ENCODE data around the gene CACNB3.
"Not testable (repeated sequence)": the region's sequence is repeated elsewhere in the genome, so short reads cannot be mapped to it uniquely, and the experiment has no call there.

Gene CACNB3

DNA sequence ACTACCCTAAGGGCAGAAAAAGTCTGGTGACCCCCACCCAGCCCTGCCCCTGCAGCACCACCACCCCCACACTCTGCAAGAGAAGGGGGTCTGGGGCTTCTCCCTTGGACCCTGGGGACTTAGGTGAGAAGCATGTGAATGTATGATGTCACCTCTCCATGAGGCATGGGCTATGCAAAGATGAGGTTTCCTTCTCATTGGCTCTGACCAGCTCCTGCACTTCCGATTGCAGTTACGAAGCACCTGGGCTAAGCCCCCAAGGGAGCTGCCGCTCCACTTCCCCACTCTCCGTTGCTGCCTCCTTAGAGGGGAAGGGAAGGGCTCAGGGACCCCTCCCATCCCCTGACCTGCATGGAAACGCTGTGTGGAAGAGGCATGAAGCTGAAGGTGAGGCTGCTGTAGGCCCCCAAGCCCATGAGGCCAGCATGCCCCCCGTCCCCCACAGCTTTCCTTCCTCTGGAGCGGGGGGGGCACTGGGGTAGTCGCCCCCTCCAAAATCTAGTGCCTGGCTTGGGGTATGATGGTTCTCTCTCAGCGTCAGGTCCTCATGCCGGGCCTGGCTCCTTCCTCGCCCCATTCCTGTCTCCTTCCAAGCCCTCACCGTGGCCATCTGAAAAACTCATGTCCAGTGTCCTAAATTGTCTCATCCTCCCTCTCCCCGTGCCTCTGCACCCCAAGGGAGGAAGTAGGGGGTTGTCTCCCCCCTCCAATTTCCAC lies 39.1 kb downstream of the CACNB3 start:
- peak; percentile 41 for DNase-seq

DNA sequence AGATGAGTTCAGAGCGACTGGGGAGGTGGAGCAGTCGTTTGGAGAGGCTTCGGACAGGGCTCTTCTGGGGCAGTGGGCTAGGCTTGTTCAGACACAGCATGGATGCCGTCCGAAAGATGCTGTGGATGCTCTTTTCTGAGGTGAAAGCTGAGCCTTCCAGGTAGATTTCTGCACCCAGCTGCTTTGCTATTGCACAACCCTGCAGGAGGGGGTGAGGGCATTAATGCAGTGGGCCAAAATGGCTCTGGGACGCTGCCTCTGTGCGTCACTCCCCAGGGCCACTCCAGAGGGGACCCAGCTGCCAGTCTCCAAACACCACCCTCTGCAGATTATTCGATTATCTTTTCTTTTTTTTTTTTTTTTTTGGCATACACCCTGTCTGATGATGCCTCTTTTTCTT lies 39.7 kb downstream of the CACNB3 start:
- peak; percentile 55 for DNase-seq

DNA sequence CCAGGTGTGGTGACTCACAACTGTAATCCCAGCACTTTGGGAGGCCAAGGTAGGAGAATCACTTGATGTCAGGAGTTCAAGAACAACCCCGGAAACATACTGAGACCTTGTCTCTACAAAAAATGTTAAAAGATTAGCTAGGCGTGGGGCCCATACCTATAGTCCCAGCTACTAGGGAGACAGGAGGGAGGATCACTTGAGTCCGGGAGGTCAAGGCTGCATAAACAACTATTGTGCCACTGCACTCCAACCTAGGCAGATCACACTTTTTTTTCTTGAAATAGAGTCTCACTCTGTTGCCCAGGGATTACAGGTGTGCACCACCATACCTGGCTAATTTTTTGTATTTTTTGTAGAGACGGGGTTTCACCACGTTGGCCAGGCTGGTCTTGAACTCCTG lies 41.3 kb downstream of the CACNB3 start:
- peak; percentile 1 for DNase-seq

DNA sequence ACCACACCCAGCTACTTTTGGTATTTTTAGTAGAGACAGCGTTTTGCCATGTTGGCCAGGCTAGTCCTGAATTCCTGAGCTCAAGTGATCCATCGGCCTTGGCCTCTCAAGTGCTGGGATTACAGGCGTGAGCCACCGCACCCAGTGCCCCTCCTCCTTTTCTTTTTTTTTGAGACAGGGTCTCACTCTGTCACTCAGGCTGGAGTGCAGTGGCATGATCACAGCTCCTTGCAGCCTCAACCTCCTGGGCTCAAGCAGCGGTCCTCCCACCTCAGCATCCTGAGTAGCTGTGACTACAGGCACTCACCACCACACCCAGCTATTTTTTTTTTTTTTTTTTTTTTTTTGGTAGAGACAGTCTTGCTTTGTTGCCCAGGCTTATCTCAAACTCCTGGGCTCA lies 41.9 kb downstream of the CACNB3 start:
- not testable (repeated sequence) for DNase-seq

DNA sequence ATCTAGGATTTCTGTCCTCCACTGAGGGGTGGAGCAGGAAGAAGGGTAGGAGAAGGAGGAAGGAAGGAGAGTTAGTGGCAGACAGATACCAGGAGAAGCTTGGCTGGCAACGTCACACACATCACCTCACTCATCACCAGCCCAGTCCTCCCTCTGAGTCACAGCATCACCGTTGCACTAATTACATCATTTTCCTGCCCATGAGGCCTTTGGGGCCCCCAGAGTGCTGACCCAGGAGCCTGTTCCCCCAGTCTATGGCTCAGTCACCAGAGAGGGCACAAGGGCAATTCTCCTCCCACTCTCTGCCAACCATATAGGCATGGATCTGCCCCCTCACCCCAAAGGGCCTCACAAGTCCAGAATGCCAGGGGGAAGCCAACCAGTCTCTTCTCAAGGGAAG lies 42.8 kb downstream of the CACNB3 start:
- no peak for DNase-seq

DNA sequence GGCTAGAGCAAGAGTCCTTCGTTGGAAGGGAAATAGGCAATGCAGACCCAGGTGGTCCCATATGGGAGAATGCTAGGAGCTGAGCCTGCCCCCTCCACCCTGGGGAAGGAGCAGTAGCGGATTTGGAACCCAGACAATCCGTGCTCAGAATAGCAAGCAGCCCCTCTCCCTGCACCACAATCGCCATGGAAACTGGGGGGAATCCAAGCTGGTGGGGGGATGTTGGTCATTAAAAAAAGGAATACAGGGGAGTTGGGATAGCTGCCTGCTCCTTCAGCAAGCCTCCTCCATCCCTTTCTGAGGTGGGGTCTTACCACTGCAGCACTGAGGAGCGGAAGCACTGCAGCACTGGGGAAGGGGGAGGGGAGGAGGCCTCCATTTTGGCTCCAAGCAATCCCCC lies 44.5 kb downstream of the CACNB3 start:
- no peak for DNase-seq

DNA sequence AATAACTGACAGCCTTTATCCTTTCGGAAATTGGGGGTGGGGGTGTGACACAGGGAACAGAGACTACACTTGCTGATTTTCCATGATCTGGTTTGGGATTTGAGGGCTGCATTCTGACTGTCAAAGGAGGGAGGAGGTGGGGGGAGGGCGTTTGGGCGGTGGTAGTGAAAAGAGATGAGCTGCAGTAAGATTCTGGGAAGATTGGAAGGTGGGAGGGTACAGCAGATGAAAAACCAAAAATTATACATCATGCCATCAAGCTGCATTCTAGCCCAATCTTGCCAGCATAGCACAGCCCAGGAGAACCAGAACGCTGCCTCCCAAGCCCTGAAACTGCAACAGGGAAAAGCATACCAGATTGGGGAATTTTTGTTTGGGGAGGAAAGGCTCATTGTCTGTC lies 45.0 kb downstream of the CACNB3 start:
- DNase-seq, result no peak

DNA sequence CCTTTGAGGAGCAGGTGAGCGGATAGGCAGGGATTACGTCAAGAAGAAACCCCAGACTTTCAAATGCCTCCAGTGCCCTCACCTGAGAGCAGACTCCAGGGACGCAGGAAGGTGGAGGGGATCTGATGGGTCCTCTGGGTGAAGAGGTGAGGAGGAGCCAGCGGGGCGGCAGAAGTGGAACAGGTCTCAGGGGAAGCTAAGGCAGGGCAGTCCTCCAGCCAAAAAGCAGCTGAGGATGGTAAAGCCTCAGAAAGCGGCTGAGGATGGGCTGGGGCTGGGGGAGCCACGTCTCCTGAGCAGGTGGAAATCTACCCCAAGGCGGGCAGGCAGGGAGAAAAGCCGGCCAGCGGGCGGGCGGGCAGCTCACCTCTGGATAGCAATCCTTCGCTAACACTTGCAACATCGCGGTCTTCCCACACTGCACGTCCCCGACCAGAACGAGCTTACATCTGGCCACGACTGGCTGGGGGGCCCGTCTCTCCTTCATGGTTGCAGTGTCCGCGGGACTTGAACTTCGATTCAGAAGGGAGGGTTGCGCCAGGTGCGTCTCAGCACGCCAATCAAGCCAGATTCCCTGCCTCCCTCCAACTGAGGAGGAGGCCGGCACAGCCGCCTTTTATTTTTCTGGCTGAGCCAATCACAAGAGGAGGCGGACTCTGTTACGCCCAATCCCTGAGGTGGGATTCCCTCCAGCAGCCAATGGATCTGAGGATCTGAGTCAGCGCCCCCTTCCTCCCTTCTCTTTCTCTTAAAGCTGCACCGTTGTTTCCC lies 47.2 kb downstream of the CACNB3 start, which contains the start of gene RND1:
TSS of gene RND1 (minus strand) at position 590 of the 771 bp plus-strand sequence. CDS start at position 487, 103 bp downstream.
- DNase-seq, result peak; percentile 91

DNA sequence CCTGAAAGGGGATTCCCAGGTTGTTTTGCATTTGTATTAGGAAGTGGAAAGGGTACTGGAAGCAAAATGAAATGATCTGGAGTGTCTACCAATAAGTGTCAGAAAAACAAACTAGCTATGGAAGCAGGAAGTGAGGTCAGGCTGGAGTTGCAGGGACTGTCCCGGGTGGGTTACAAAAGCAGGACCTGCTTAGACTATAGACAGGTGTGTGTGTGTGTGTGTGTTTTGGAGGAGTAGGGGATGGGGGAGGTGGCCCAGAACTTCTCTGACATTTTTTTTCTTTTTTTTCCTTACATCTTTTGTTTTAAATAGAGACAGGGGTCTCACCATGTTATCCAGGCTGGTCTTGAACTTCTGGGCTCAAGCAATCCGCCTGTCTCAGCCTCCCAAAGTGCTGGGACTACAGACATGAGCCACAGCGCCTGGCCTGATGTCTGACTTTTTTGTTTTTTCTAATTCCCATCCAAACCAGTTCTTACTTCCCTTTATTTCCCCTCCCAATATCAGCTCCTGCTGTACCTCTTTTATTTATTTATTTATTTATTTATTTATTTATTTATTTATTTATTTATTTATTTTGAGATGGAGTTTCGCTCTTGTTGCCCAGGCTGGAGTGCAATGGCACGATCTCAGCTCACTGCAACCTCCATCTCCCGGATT lies 47.9 kb downstream of the CACNB3 start:
- DNase-seq, result no peak

DNA sequence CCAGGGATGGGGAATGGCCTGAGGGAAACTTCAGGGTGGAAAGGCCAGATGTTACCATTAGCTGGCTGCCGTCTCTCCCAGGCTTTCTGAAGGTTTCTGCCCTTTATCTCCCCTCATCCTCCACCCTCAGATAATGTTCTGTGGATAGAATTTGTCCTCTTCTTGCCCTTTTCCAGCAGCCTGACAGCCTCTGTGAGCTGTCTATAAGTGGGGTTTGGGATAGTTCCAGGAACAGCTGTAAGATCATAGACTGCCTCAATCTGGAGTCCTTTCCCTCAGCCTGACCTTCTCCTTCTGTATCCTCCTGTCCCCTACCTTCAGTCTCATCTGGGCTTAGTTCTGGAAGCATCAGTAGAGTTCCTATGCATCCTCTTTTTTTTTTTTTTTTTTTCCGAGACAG lies 50.2 kb downstream of the CACNB3 start:
- DNase-seq, result no peak

DNA sequence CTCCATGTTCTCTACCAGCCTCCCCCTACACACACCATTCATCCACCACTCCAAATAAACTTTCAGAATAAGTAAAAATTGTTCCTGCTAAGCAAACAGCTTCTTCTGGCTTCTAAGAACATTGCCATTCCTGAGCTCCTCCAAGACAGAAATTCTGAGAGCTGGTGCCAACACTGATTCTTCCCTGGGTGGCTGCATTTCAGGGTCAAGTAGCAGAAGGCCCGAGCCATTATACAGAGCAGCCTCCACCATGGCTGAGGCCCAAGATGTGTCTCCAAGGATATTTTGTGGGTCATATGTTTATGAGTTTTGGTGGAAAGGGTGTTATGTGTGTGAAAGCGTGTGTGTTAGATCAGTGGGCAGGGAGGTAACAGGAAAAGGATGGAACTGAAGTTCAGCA lies 50.9 kb downstream of the CACNB3 start:
- no peak for DNase-seq

DNA sequence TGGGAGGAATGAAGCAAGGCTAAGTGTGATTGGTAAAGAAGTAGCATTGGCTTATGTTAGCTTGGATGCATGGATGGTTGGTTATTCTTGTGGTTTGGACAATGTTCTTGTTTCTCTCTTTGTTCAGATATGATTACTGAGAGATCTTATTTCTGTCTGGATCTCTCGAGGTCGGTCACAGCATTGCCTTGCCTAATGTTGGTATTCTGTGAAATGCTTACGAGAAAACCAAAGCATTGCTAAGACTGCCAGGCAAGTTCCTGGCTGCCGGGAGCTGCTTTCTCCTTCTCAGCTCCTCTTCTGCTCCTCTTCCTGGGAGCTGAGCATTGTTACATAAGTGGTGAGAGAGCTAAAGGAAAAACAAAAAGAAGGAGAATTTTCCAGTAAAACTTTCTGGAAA lies 54.8 kb downstream of the CACNB3 start:
- no peak for DNase-seq

DNA sequence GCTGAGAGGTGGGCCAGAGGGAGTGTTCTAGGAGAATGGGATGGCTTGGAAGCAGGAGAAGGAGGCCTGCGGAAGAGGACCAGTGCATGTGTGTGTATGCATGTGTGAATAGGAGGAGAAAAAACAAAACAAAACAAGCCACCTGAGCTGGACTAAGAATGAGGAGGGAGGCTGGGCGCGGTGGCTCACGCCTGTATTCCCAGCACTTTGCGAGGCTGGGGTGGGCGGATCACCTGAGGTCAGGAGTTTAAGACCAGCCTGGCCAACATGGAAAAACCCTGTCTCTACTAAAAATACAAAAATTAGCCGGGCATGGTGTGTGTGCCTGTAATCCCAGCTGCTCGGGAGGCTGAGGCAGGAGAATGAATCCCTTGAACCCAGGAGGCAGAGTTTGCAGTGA lies 55.2 kb downstream of the CACNB3 start:
- not testable (repeated sequence) for DNase-seq

DNA sequence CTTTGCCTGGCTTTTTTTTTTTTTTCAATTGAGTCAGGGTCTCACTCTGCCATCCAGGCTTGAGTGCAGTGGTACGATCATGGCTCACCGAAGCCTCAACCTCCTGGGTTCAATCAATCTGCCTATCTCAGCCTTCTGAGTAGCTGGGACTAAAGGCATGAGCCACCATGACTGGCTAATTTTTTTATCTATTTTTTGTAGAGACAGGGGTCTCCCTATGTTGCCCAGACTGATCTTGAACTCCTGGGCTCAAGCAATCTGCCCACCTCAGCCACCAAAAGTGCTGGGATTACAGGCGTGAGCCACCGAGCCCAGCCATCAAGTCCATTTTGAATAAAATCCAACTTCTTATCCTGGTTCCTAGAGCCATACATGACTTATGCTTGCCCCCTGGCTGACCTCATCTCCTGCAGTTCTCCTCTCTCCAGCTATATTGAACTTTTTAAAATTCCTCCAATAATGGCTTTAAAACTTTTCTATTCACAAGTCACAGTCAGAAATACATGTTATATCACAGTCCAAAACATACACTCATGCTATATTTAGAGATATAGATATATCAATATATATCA lies 57.7 kb downstream of the CACNB3 start:
- no peak for DNase-seq
